Endothelial cell of umbilical vein (primary cell): ENCODE data around the gene THSD8. TPM values are rescaled to one million over a fixed set of nuclear protein-coding genes. Genes with fewer than 3 reads are reported as not detected.

Source experiments
- BruUV-seq: library from RNA; stranded (reverse); fragments of 400-500 nt; replicated peaks from 2 replicates; lab custom pipeline; 2021; lab: Mats Ljungman, UMichigan
- CTCF ChIA-PET: fragments of 300-600, 350-600 bp; sonication (Branson Sonifier 250); formaldehyde crosslinking; loops from one replicate; lab custom pipeline; 2021; ENCODE audit warnings: antibody characterized with exemption, inconsistent platforms; lab: Charles Lee
- POLR2A ChIA-PET: fragments of 300-600, 350-600 bp; sonication (Branson Sonifier 250); formaldehyde crosslinking; loops from one replicate; lab custom pipeline; 2021; ENCODE audit warnings: antibody characterized with exemption, inconsistent platforms; lab: Charles Lee
- DNase-seq: peaks from one replicate; pipeline ENCODE4 v3.0.0-alpha.2; 2011; ENCODE audit warnings: low read depth, low spot score
- FAIRE-seq: peaks from 2 replicates; lab custom pipeline; 2011; peaks lifted over from hg19 to GRCh38; lab: Jason Lieb, UNC
- H2AFZ ChIP-seq: 2 replicates; pipeline ENCODE4 v1.6.0; 2012; ENCODE audit warnings: low read depth, low read length, control low read depth, inconsistent platforms
- H3K27ac ChIP-seq: 2 replicates; pipeline ENCODE4 v1.5.1; 2011; ENCODE audit warnings: low read depth, mild to moderate bottlenecking, control low read depth, low read length, moderate library complexity; ENCODE audit not compliant: insufficient read depth
- H3K27me3 ChIP-seq, 2 experiments: 2 replicates each; pipeline versions ENCODE4 v1.6.0 to v1.6.1; 2011; ENCODE audit warnings: low read length in 2 of 2, mixed read lengths in 1 of 2; ENCODE audit not compliant: control insufficient read depth in 2 of 2, insufficient read depth in 2 of 2
- H3K36me3 ChIP-seq, 2 experiments: 2 replicates in 1 of 2; 3 replicates in 1 of 2; pipeline ENCODE4 v1.5.1; 2011; ENCODE audit warnings: low read length in 2 of 2, mild to moderate bottlenecking in 1 of 2, moderate library complexity in 1 of 2; ENCODE audit not compliant: control insufficient read depth in 2 of 2, insufficient read depth in 2 of 2; ENCODE audit errors: extremely low read depth in 1 of 2
- H3K4me1 ChIP-seq: 3 replicates; pipeline ENCODE4 v1.5.1; 2011; ENCODE audit warnings: mild to moderate bottlenecking, low read length; ENCODE audit not compliant: control insufficient read depth, insufficient read depth; ENCODE audit errors: extremely low read depth
- H3K4me2 ChIP-seq: 2 replicates; pipeline ENCODE4 v1.6.1; 2011; ENCODE audit warnings: low read length, control low read depth, mixed read lengths; ENCODE audit not compliant: insufficient read depth
- H3K4me3 ChIP-seq, 3 experiments: fragments of 200-600 bp in 1 of 3; sonication (generic), shearing (Covaris generic) in 1 of 3; replicated peaks in 1 of 3; 2 replicates each; pipeline ENCODE4 v1.5.1; 2011 to 2016; ENCODE audit warnings: control low read depth in 3 of 3, low read length in 3 of 3, mild to moderate bottlenecking in 2 of 3, inconsistent platforms in 1 of 3, low read depth in 1 of 3, moderate library complexity in 1 of 3; ENCODE audit not compliant: insufficient read depth in 1 of 3
- H3K79me2 ChIP-seq: 2 replicates; pipeline ENCODE4 v1.6.0; 2012; ENCODE audit warnings: low read length, inconsistent platforms; ENCODE audit not compliant: control insufficient read depth, insufficient read depth
- H3K9ac ChIP-seq: replicated peaks from 2 replicates; pipeline ENCODE3; 2011; ENCODE audit warnings: low read length, control low read depth; ENCODE audit not compliant: insufficient read depth; ENCODE audit errors: extremely low read depth
- H3K9me1 ChIP-seq: replicated peaks from 3 replicates; pipeline ENCODE4 v1.6.0; 2011; ENCODE audit warnings: mild to moderate bottlenecking, low read length; ENCODE audit not compliant: control insufficient read depth, insufficient read depth; ENCODE audit errors: extremely low read depth
- H3K9me3 ChIP-seq: replicated peaks from 2 replicates; pipeline ENCODE4 v1.5.1; 2012; ENCODE audit warnings: low read length, inconsistent platforms; ENCODE audit not compliant: control insufficient read depth, insufficient read depth
- H4K20me1 ChIP-seq: replicated peaks from 2 replicates; pipeline ENCODE3; 2011; ENCODE audit warnings: mild to moderate bottlenecking, low read length; ENCODE audit not compliant: control insufficient read depth, insufficient read depth; ENCODE audit errors: extremely low read depth
- CTCF ChIP-seq, 2 donors: IDR thresholded peaks; 1 replicate in 1 of 2; 2 replicates in 1 of 2; pipeline ENCODE4 v1.5.1; 2011; ENCODE audit warnings: low read length in 2 of 2, mild to moderate bottlenecking in 2 of 2, moderate library complexity in 2 of 2, control low read depth in 1 of 2, inconsistent platforms in 1 of 2, low read depth in 1 of 2; ENCODE audit not compliant: insufficient read depth in 1 of 2; ENCODE audit errors: extremely low read depth in 1 of 2
- EZH2 ChIP-seq: IDR thresholded peaks from 2 replicates; pipeline ENCODE4 v1.6.1; 2012; ENCODE audit warnings: borderline replicate concordance, low read depth, mild to moderate bottlenecking, moderate library complexity, low read length, inconsistent platforms; ENCODE audit not compliant: severe bottlenecking
- FOS ChIP-seq: IDR thresholded peaks from 2 replicates; pipeline ENCODE4 v1.6.1; 2011; ENCODE audit warnings: mild to moderate bottlenecking, low read length, moderate library complexity, borderline replicate concordance; ENCODE audit not compliant: insufficient read depth
- JUN ChIP-seq: IDR thresholded peaks from 2 replicates; pipeline ENCODE4 v1.6.1; 2011; ENCODE audit warnings: borderline replicate concordance, low read depth; ENCODE audit not compliant: insufficient read length, insufficient read depth
- dilution Hi-C: fragments of 300-500 bp; cut with MboI; formaldehyde crosslinking; loops from one replicate; pipeline ENCODE4 v1.15.0; 2019; ENCODE audit warnings: low sequenced_read_pairs; ENCODE audit not compliant: extremely low pct_ligation_motif_present
- intact Hi-C: fragments of 100-400 bp; cut with micrococcal nuclease; formaldehyde crosslinking; loops from one replicate; pipeline ENCODE4 v1.10.0; 2022
- polyA plus RNA-seq, 4 experiments: library from polyadenylated mRNA; depleted of rRNA in 3 of 4; stranded (reverse) in 3 of 4; unstranded in 1 of 4; fragments of >200 nt; gene quantifications; 2 replicates each; pipeline versions ENCODE4 v1.2.1 to v1.2.3, GENCODE V29; 2011 to 2012; ENCODE audit warnings: missing spikeins in 1 of 4
- total RNA-seq: library from RNA; stranded (reverse); gene quantifications from 2 replicates; pipeline ENCODE4 v1.2.3, GENCODE V29; 2021

Gene THSD8
- total and polyA plus RNA-seq, 2 donors (not counting 3 experiments of a cell fraction or from before 2014, with no cell fraction given): 15.9 TPM; not detected in 1

- no peaks in the 10 kb centered on the region for H3K9me1 ChIP-seq
- no peaks in the 10 kb centered on the region for H3K79me2 ChIP-seq
- no peaks in the 10 kb centered on the region for H4K20me1 ChIP-seq
- ChIA-PET POLR2A (interaction anchor here (1.2 kb wide), 1 partner anchor 18 kb away, joined by 7 read pairs; the partner anchor contains the start of gene JUNB), CTCF (interaction anchor here (1.1 to 10.3 kb wide), 6 partner anchors 12 to 97 kb away, joined by 3 to 387 read pairs (median 18); partner anchors contain the start of genes JUNB, PRDX2 and THSD8)
- H3K4me1 ChIP-seq: peaks cover 10% of the 10 kb centered on the region
- no peak overlapping the region for H3K9ac ChIP-seq
- no peak overlapping the region for H3K4me3 ChIP-seq
- FAIRE-seq: peak; percentile 38
- H3K4me2 ChIP-seq: no peak overlapping the region
- intact Hi-C loops (no loop called here), dilution Hi-C loops (no loop called here)
- no peaks in the 10 kb centered on the region for H3K36me3 ChIP-seq
- no peaks in the 10 kb centered on the region for H3K9me3 ChIP-seq
- BruUV-seq: no TSS peak
- H2AFZ ChIP-seq: no peak overlapping the region
- H3K27ac ChIP-seq: no peak overlapping the region
- no peaks in the 10 kb centered on the region for H3K27me3 ChIP-seq
- DNase-seq: no peak
- TF ChIP-seq CTCF (IDR thresholded peaks at IDR 0.05; ENCODE audit: extremely low read depth in 1 of 2, insufficient read depth in 1 of 2, low read depth in 1 of 2, low read length in 2 of 2) (peak in 1 of 2 donors; percentile 18), FOS (no peak), JUN (no peak), EZH2 (no peak)
Measured at GRCh38 chr19:12773571-12773970, 28.3 kb upstream of the THSD8 start.
